ENCODE data around the gene USP8.

The USP8 gene

DNA sequence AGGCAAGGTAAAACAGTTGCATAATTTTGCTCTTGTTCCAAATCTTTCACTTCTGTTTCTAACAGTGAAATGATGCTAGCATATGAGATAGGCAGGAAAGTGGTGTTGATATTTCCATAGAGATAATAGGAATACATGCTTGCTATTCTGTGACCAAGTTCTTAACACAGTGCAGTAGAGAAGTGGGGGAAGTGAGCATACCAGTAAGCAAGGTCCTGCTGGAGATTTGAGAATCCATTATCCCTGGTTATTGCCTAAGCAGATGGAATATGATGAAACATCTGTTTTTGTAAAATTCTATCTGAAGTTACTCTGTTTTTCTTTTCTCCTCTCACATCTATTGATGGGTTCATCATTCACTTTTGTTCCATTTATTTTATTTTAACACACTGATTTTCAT is 28.7 kb downstream of the USP8 start:
- TF ChIP-seq TAF1 (IDR thresholded peaks at IDR 0.05; ENCODE audit: borderline replicate concordance, insufficient read depth, low read length): no peak
- TF ChIP-seq POLR2AphosphoS5 (IDR thresholded peaks at IDR 0.05; ENCODE audit: low read depth, low read length): no peak
- no peak for TF ChIP-seq SIN3A (IDR thresholded peaks at IDR 0.05; ENCODE audit: borderline replicate concordance, insufficient read depth, low read length)
- TF ChIP-seq FOXP2 (optimal IDR thresholded peaks at IDR 0.05; ENCODE audit: borderline replicate concordance, extremely low read depth, extremely low read length, insufficient read depth): no peak
- TF ChIP-seq, protein P1, sequence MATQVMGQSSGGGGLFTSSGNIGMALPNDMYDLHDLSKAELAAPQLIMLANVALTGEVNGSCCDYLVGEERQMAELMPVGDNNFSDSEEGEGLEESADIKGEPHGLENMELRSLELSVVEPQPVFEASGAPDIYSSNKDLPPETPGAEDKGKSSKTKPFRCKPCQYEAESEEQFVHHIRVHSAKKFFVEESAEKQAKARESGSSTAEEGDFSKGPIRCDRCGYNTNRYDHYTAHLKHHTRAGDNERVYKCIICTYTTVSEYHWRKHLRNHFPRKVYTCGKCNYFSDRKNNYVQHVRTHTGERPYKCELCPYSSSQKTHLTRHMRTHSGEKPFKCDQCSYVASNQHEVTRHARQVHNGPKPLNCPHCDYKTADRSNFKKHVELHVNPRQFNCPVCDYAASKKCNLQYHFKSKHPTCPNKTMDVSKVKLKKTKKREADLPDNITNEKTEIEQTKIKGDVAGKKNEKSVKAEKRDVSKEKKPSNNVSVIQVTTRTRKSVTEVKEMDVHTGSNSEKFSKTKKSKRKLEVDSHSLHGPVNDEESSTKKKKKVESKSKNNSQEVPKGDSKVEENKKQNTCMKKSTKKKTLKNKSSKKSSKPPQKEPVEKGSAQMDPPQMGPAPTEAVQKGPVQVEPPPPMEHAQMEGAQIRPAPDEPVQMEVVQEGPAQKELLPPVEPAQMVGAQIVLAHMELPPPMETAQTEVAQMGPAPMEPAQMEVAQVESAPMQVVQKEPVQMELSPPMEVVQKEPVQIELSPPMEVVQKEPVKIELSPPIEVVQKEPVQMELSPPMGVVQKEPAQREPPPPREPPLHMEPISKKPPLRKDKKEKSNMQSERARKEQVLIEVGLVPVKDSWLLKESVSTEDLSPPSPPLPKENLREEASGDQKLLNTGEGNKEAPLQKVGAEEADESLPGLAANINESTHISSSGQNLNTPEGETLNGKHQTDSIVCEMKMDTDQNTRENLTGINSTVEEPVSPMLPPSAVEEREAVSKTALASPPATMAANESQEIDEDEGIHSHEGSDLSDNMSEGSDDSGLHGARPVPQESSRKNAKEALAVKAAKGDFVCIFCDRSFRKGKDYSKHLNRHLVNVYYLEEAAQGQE (IDR thresholded peaks at IDR 0.05; ENCODE audit: insufficient read depth in 1 of 2, low read depth in 2 of 2, low read length in 2 of 2): no peak

- TF ChIP-seq, protein P1 (IDR thresholded peaks at IDR 0.05; ENCODE audit: insufficient read depth in 1 of 2, low read depth in 2 of 2, low read length in 2 of 2): no peak
- no peak for TF ChIP-seq SIN3A (IDR thresholded peaks at IDR 0.05; ENCODE audit: borderline replicate concordance, insufficient read depth, low read length)
- no peak for TF ChIP-seq POLR2AphosphoS5 (IDR thresholded peaks at IDR 0.05; ENCODE audit: low read depth, low read length)
These were observed 34.3 kb downstream of the USP8 start for GRCh38 chr15:50458348-50459112.

- TF ChIP-seq POLR2AphosphoS5 (IDR thresholded peaks at IDR 0.05; ENCODE audit: low read depth, low read length) (no peak), FOXP2 (optimal IDR thresholded peaks at IDR 0.05; ENCODE audit: borderline replicate concordance, extremely low read depth, extremely low read length, insufficient read depth) (no peak), TAF1 (IDR thresholded peaks at IDR 0.05; ENCODE audit: borderline replicate concordance, insufficient read depth, low read length) (no peak), SIN3A (IDR thresholded peaks at IDR 0.05; ENCODE audit: borderline replicate concordance, insufficient read depth, low read length) (no peak)
- TF ChIP-seq, protein P1 (IDR thresholded peaks at IDR 0.05; ENCODE audit: insufficient read depth in 1 of 2, low read depth in 2 of 2, low read length in 2 of 2): no peak
These were observed 39.5 kb downstream of the USP8 start for GRCh38 chr15:50463423-50464358.

GRCh38 chr15:50471072-50471471 is 46.9 kb downstream of the USP8 start:
- TF ChIP-seq, protein P1 (IDR thresholded peaks at IDR 0.05; ENCODE audit: insufficient read depth in 1 of 2, low read depth in 2 of 2, low read length in 2 of 2): no peak

Data from PFSK-1 (cell line).